Suprapubic skin (tissue), 4 donors: ENCODE measurements around the gene SEC23B. TPM values are rescaled to one million over a fixed set of nuclear protein-coding genes. Genes with fewer than 3 reads are reported as not detected.

Experiments used
- DNase-seq, 2 donors: peaks; one replicate each; pipeline ENCODE4 v3.0.0-alpha.2; 2019; ENCODE audit warnings: low spot score in 2 of 2
- H3K27ac ChIP-seq: fragments of 200-600 bp; sonication (generic); one replicate; pipeline ENCODE4 v1.5.1; 2019
- H3K27me3 ChIP-seq: fragments of 200-600 bp; sonication (generic); one replicate; pipeline ENCODE4 v1.5.1; 2019
- H3K36me3 ChIP-seq: fragments of 200-600 bp; sonication (generic); one replicate; pipeline ENCODE4 v1.5.1; 2019
- H3K4me1 ChIP-seq: fragments of 200-600 bp; sonication (generic); one replicate; pipeline ENCODE4 v1.5.1; 2019
- H3K4me3 ChIP-seq: fragments of 200-600 bp; sonication (generic); one replicate; pipeline ENCODE4 v1.5.1; 2019; ENCODE audit warnings: mild to moderate bottlenecking
- H3K9me3 ChIP-seq: fragments of 200-600 bp; sonication (generic); one replicate; pipeline ENCODE4 v1.5.1; 2019
- CTCF ChIP-seq, 2 donors: fragments of 200-600 bp in 1 of 2; fragments of 450-650 bp in 1 of 2; sonication (generic) in 1 of 2; IDR thresholded peaks; one replicate each; pipeline ENCODE4 v1.5.1; 2016 to 2019; ENCODE audit warnings: antibody characterized with exemption in 2 of 2, mild to moderate bottlenecking in 1 of 2, moderate library complexity in 1 of 2
- EP300 ChIP-seq: sonication (generic); formaldehyde crosslinking; IDR thresholded peaks from one replicate; pipeline ENCODE4 v1.6.1; 2017; ENCODE audit warnings: antibody characterized with exemption
- POLR2A ChIP-seq, 2 donors: fragments of 450-650 bp; IDR thresholded peaks; one replicate each; pipeline ENCODE4 v1.6.1; 2017; ENCODE audit warnings: antibody characterized with exemption in 2 of 2, mild to moderate bottlenecking in 2 of 2, moderate library complexity in 2 of 2
- POLR2AphosphoS5 ChIP-seq, 3 donors: sonication (generic); formaldehyde crosslinking; IDR thresholded peaks; one replicate each; pipeline ENCODE4 v1.6.1; 2017; ENCODE audit warnings: antibody characterized with exemption in 3 of 3
- WGBS: methylation state at CpG from one replicate; pipeline ENCODE4 v1.1.5; 2018; 5-methylcytosine and 5-hydroxymethylcytosine counted together
- total RNA-seq, 4 donors: library from RNA; depleted of rRNA; stranded (reverse); fragments of >200 nt; gene quantifications; one replicate each; pipeline ENCODE4 v1.1.0, GENCODE V29; 2016

The SEC23B gene
- total RNA-seq, 4 donors from 2014 or later: 37.5 to 53.2 (median 49.6) TPM

GRCh38 chr20:18543932-18544331, 36.2 kb downstream of the SEC23B start:
- H3K4me1 ChIP-seq: no peaks in the 10 kb centered on the region
- H3K4me3 ChIP-seq: no peak overlapping the region
- TF ChIP-seq CTCF (IDR thresholded peaks at IDR 0.05): no peak
- TF ChIP-seq POLR2AphosphoS5 (IDR thresholded peaks at IDR 0.05): no peak
- no peak for TF ChIP-seq EP300
- no peak for TF ChIP-seq POLR2A (IDR thresholded peaks at IDR 0.05)
- H3K36me3 ChIP-seq: peaks cover 83% of the 10 kb centered on the region
- H3K27ac ChIP-seq: no peak overlapping the region
- no peaks in the 10 kb centered on the region for H3K9me3 ChIP-seq
- DNase-seq: no peak
- 63% methylated on average over 7 of the region's 7 CpGs for WGBS
- no peaks in the 10 kb centered on the region for H3K27me3 ChIP-seq

GRCh38 chr20:18545566-18545965, 37.8 kb downstream of the SEC23B start:
- Histone ChIP-seq H3K9me3 (no peaks in the 10 kb centered on the region), H3K4me3 (no peak overlapping the region), H3K27me3 (no peaks in the 10 kb centered on the region), H3K36me3 (peaks cover 91% of the 10 kb centered on the region), H3K27ac (no peak overlapping the region), H3K4me1 (no peaks in the 10 kb centered on the region)
- WGBS: 100% methylated on average over 1 of the region's 1 CpG
- TF ChIP-seq CTCF (IDR thresholded peaks at IDR 0.05) (no peak), POLR2AphosphoS5 (IDR thresholded peaks at IDR 0.05) (no peak), EP300 (no peak), POLR2A (IDR thresholded peaks at IDR 0.05) (no peak)
- no peak for DNase-seq

GRCh38 chr20:18548465-18548864, 40.7 kb downstream of the SEC23B start:
- H3K4me3 ChIP-seq: no peak overlapping the region
- no peaks in the 10 kb centered on the region for H3K9me3 ChIP-seq
- WGBS: 93% methylated on average over 3 of the region's 3 CpGs
- H3K27ac ChIP-seq: no peak overlapping the region
- DNase-seq: no peak
- TF ChIP-seq CTCF (IDR thresholded peaks at IDR 0.05) (no peak), POLR2AphosphoS5 (IDR thresholded peaks at IDR 0.05) (no peak), EP300 (no peak), POLR2A (IDR thresholded peaks at IDR 0.05) (no peak)
- H3K36me3 ChIP-seq: peaks cover 90% of the 10 kb centered on the region
- H3K27me3 ChIP-seq: no peaks in the 10 kb centered on the region
- H3K4me1 ChIP-seq: no peaks in the 10 kb centered on the region

- WGBS: 95% methylated on average over 8 of the region's 8 CpGs
- DNase-seq: no peak
- Histone ChIP-seq H3K36me3 (peaks cover 88% of the 10 kb centered on the region), H3K27me3 (no peaks in the 10 kb centered on the region), H3K4me3 (no peak overlapping the region), H3K27ac (no peak overlapping the region), H3K4me1 (no peaks in the 10 kb centered on the region), H3K9me3 (no peaks in the 10 kb centered on the region)
- no peak for TF ChIP-seq EP300
- TF ChIP-seq CTCF (IDR thresholded peaks at IDR 0.05): no peak
- no peak for TF ChIP-seq POLR2A (IDR thresholded peaks at IDR 0.05)
- TF ChIP-seq POLR2AphosphoS5 (IDR thresholded peaks at IDR 0.05): no peak
These were observed 46.0 kb downstream of the SEC23B start for GRCh38 chr20:18553746-18554145.

GRCh38 chr20:18566892-18567738, 59.4 kb downstream of the SEC23B start, which contains the start of gene SMIM26:
Gene SMIM26, plus strand, starts transcription at chr20:18567432. Its CDS starts 47 bp downstream, at chr20:18567479.
- Histone ChIP-seq H3K27me3 (no peaks in the 10 kb centered on the region), H3K27ac (peak within 1 kb of the TSS; percentile 83), H3K4me3 (peak within 1 kb of the TSS; percentile 78), H3K9me3 (no peaks in the 10 kb centered on the region), H3K36me3 (peaks cover 23% of the 10 kb centered on the region), H3K4me1 (peaks cover 21% of the 10 kb centered on the region)
- peak; percentile 94 to 96 for DNase-seq
- no peak for TF ChIP-seq EP300
- TF ChIP-seq POLR2A (IDR thresholded peaks at IDR 0.05): peak in 1 of 2 donors; percentile 63
- TF ChIP-seq POLR2AphosphoS5 (IDR thresholded peaks at IDR 0.05): peak in 2 of 3 donors; percentile 37 to 81
- under 1% methylated on average over 32 of the region's 51 CpGs for WGBS
